GM12872 (cell line): ENCODE results near the gene SLC5A11.

ENCODE experiments used
- CTCF ChIP-seq: IDR thresholded peaks from 3 replicates; pipeline ENCODE4 v1.5.1; 2011; ENCODE audit warnings: low read depth, mild to moderate bottlenecking, low read length, moderate library complexity; ENCODE audit not compliant: insufficient read depth

SLC5A11 gene

GRCh38 chr16:24900230-24900629, 54.5 kb downstream of the SLC5A11 start:
- TF ChIP-seq CTCF: no peak

- peak; percentile 44; the same call in 2 of the 3 replicates for TF ChIP-seq CTCF
These were observed 60.5 kb downstream of the SLC5A11 start for GRCh38 chr16:24906199-24906808.

GRCh38 chr16:24906901-24907300, 61.1 kb downstream of the SLC5A11 start:
- TF ChIP-seq CTCF: no peak

- no peak for TF ChIP-seq CTCF
These were observed 63.0 kb downstream of the SLC5A11 start for GRCh38 chr16:24908716-24909115.

GRCh38 chr16:24909856-24910255, 64.1 kb downstream of the SLC5A11 start:
- TF ChIP-seq CTCF: no peak

GRCh38 chr16:24915019-24915418, 69.3 kb downstream of the SLC5A11 start:
- no peak for TF ChIP-seq CTCF

- TF ChIP-seq CTCF: no peak
These were observed 69.8 kb downstream of the SLC5A11 start for GRCh38 chr16:24915576-24915975.
